ENCODE measurements around the gene C3orf18. TPM values are rescaled to one million over a fixed set of nuclear protein-coding genes. Genes with fewer than 3 reads are reported as not detected.

Gene C3orf18
- total RNA-seq, 2 donors from 2014 or later: 2.4 to 2.9 TPM

DNA sequence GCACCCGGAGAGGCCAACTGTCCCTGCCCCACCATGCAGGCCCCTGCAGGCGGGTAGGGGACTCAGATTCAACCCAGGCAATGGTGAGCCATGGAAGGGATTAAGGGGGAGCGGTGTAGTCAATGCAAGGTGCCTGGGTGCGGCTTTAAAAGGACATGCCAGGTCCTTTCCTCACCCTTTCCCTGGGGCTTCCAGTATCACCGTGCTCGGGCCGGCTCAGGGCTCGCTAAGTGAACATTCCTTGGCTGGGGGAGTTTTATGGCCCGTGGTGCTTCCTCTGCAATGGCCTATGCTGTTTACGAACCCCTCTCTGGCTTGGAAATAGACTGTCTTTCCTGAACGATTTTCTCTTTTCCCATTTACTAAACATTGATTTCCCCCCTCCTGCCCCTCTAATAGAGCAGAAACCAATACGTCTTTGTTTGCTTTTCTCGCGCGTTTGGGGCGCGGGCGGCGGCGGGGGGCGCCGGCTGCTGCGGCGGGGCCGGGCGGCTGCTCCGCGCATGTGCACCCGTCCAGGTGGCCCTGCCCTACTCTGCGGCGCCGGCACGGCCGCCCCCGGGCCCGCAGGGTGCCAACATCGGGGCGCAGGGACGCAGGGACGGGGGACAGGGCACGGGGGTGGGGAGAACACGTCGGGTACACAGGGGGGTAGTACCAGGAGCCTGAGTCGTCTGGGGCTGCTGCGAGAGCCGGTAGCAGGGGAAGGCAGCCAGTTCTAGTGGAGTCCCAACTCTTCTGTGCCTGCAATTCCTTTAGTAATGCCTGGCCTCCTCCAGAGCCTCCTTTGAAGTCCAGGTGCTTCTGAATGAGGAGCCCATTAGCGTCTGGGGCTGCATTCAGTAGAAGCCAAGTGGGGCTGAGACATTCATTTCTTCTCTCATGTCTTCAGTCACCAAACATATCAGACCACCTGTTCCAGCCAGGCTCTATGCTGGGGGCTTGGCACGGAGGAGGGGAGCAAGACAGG is 37.3 kb downstream of the C3orf18 start:
- H3K36me3 ChIP-seq: no peaks in the 10 kb centered on the region
- H3K9me3 ChIP-seq: no peaks in the 10 kb centered on the region
- TF ChIP-seq, protein P1, sequence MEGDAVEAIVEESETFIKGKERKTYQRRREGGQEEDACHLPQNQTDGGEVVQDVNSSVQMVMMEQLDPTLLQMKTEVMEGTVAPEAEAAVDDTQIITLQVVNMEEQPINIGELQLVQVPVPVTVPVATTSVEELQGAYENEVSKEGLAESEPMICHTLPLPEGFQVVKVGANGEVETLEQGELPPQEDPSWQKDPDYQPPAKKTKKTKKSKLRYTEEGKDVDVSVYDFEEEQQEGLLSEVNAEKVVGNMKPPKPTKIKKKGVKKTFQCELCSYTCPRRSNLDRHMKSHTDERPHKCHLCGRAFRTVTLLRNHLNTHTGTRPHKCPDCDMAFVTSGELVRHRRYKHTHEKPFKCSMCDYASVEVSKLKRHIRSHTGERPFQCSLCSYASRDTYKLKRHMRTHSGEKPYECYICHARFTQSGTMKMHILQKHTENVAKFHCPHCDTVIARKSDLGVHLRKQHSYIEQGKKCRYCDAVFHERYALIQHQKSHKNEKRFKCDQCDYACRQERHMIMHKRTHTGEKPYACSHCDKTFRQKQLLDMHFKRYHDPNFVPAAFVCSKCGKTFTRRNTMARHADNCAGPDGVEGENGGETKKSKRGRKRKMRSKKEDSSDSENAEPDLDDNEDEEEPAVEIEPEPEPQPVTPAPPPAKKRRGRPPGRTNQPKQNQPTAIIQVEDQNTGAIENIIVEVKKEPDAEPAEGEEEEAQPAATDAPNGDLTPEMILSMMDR (IDR thresholded peaks at IDR 0.05): no peak
- H3K9ac ChIP-seq (ENCODE audit: low read depth in 2 of 2, low read length in 2 of 2): no peak overlapping the region
- H3K27me3 ChIP-seq: no peaks in the 10 kb centered on the region
- H3K4me3 ChIP-seq: no peak overlapping the region
- intact Hi-C loops (cut with DNase I): no loop called here
- no peak for DNase-seq
- no peaks in the 10 kb centered on the region for H3K4me1 ChIP-seq
- no peak overlapping the region for H3K27ac ChIP-seq

DNA sequence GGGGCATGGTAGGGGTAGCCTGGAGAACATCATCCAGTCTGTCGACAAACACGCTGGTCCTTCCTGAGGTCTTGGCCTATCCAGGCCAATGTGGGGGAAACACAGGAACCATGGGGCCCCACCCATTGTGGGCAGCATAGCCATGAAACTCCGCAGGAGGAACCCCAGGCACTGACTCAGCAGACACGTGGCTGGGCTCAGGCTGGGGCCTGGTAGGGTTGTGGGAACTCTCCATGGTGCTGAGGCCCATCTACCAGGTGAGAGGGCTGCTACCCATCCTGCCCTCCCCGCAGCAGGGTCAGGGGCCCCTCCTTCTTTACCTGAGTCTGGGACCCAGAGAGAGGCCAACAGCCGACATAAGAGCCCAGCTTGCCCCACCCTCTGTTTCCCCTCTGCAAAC is 41.6 kb downstream of the C3orf18 start:
- no peak overlapping the region for H3K4me3 ChIP-seq
- no peaks in the 10 kb centered on the region for H3K27me3 ChIP-seq
- no peak overlapping the region for H3K27ac ChIP-seq
- TF ChIP-seq, protein P1 (IDR thresholded peaks at IDR 0.05): no peak
- no peaks in the 10 kb centered on the region for H3K9me3 ChIP-seq
- H3K4me1 ChIP-seq: no peaks in the 10 kb centered on the region
- peak; percentile 40 for DNase-seq
- no peak overlapping the region for H3K9ac ChIP-seq (ENCODE audit: low read depth in 2 of 2, low read length in 2 of 2)
- intact Hi-C loops (cut with DNase I): no loop called here
- no peaks in the 10 kb centered on the region for H3K36me3 ChIP-seq

DNA sequence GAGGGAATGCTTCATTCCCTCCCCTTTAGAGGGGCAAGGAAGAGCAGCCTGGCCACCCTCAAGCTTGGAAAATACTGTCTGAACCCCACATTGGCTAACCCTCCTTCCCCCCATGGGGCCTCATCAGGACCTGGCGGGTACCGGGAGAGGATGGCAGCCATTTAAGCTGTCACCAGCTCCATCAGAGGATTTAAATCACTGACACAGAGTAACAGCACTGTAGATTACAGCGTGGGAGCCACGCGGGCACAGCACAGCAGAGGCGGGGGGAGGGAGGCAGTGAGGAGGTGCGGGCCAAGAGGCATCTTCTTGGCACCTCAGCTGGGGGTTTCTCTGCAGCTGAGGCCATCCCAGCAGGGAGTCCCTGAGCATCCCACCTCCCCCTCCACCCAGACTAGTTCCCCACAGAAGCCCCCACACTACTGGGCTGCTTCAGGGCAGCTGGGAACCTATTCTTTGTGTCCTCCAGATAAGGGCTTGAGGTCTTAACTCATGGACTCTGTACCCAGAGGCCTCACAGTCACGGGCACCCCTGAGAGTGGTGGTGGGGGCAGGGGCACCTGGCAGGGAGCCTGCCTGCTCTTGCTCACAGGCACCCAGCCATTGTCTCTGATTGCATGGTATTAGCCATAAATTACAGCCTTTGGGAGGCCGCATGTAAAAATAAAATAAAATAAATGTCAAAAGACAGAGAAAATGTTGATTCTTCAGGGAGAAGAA is 42.2 kb downstream of the C3orf18 start:
- Histone ChIP-seq H3K9me3 (no peaks in the 10 kb centered on the region), H3K27ac (no peak overlapping the region), H3K4me3 (no peak overlapping the region), H3K9ac (ENCODE audit: low read depth in 2 of 2, low read length in 2 of 2) (no peak overlapping the region), H3K36me3 (no peaks in the 10 kb centered on the region), H3K4me1 (no peaks in the 10 kb centered on the region), H3K27me3 (no peaks in the 10 kb centered on the region)
- TF ChIP-seq, protein P1 (IDR thresholded peaks at IDR 0.05): no peak
- intact Hi-C loops (cut with DNase I): no loop called here
- no peak for DNase-seq

DNA sequence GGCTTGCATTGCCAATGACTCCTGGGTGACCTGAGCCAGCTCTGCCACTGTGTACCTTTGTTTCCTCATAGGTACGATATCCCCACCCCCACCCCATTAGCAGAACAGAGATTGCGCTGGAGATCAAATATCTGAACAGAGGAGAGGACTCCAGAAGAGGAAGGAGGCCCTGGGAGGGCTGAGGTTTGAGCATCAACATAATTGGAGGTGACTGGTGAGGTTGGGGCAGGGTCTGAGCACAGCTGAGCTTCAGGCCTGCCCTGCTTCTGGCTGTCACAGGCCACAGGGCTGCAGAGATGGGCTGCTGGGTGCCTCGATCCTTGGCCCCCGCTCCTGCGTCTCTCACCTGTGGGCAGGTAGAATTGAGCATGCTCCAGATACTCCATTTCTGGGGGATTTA is 42.8 kb downstream of the C3orf18 start:
- Histone ChIP-seq H3K27ac (no peak overlapping the region), H3K27me3 (no peaks in the 10 kb centered on the region), H3K4me3 (no peak overlapping the region), H3K36me3 (no peaks in the 10 kb centered on the region), H3K9ac (ENCODE audit: low read depth in 2 of 2, low read length in 2 of 2) (no peak overlapping the region), H3K4me1 (no peaks in the 10 kb centered on the region), H3K9me3 (no peaks in the 10 kb centered on the region)
- intact Hi-C loops (cut with DNase I): no loop called here
- no peak for DNase-seq
- TF ChIP-seq, protein P1 (IDR thresholded peaks at IDR 0.05): no peak

DNA sequence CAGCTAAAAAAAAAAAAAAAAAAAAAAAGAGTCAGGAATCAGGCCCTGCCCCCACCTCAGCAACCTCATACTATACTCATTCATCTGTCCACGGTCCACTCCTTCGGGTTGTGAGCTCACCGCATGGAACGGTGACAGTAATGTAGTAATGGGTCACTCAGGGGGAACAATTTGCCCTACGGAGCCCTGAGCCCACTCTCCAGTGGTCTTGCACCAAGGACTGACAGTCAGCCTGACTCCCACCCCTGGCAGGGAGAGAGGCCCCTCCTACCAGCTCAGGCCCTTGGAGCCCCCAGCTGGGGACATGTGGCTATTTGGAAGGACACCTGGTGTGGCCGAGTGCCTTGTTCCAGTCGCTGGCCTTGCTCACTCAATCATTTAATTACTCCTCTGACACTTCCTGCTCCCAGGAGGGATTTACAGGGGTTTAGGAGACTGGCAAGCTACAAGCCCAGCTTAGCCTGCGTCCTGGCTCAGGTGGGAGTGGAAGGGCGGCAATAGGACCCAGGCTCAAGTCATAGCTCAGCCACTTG is 44.2 kb downstream of the C3orf18 start:
- intact Hi-C loops (cut with DNase I): no loop called here
- no peak overlapping the region for H3K4me3 ChIP-seq
- H3K9me3 ChIP-seq: no peaks in the 10 kb centered on the region
- no peaks in the 10 kb centered on the region for H3K4me1 ChIP-seq
- no peak for DNase-seq
- no peak overlapping the region for H3K9ac ChIP-seq (ENCODE audit: low read depth in 2 of 2, low read length in 2 of 2)
- H3K27ac ChIP-seq: no peak overlapping the region
- TF ChIP-seq, protein P1 (IDR thresholded peaks at IDR 0.05): no peak
- no peaks in the 10 kb centered on the region for H3K27me3 ChIP-seq
- H3K36me3 ChIP-seq: no peaks in the 10 kb centered on the region
